Transverse colon (tissue), 3 donors: ENCODE data around the gene AKAP4.

Experiments used
- POLR2A ChIP-seq: fragments of 450-650 bp; IDR thresholded peaks from one replicate; pipeline ENCODE4 v1.6.1; 2016; ENCODE audit warnings: antibody characterized with exemption, mild to moderate bottlenecking, moderate library complexity
- TF ChIP-seq, protein P1 (sequence below), 5 experiments: fragments of 200-600 bp in 3 of 5; fragments of 450-650 bp in 2 of 5; sonication (generic) in 3 of 5; IDR thresholded peaks; 1 replicate in 2 of 5; 2 replicates in 3 of 5; pipeline ENCODE4 v1.5.1; 2016 to 2017; ENCODE audit warnings: antibody characterized with exemption in 5 of 5, inconsistent platforms in 3 of 5, mild to moderate bottlenecking in 2 of 5, moderate library complexity in 1 of 5

DNA sequence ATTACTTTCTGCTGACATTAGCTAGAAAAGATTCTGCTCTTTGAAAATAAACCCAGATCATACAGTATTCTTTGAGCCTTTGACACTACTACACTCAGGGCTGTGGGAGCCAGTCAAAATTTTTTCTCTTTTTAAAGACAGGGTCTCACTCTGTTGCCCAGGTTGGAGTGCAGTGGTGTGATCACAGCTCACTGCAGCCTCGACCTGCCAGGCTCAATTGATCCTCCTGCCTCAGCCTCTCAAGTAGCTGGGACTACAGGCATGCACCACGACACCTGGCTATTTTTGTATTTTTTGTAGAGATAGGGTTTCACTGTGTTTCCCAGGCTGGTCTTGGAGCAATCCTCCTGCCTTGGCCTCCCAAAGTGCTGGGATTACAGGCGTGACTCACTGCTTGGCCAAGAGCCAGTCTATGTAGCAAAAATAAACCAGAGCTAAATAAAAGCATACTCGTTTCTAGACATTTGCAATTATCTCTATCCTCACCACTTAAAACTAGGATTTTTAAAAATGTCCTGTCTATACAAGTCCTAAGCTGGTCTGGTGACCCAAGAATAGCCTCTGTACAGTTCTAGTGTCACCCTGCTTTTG is 43.2 kb downstream of the AKAP4 start:
- TF ChIP-seq, protein P1, sequence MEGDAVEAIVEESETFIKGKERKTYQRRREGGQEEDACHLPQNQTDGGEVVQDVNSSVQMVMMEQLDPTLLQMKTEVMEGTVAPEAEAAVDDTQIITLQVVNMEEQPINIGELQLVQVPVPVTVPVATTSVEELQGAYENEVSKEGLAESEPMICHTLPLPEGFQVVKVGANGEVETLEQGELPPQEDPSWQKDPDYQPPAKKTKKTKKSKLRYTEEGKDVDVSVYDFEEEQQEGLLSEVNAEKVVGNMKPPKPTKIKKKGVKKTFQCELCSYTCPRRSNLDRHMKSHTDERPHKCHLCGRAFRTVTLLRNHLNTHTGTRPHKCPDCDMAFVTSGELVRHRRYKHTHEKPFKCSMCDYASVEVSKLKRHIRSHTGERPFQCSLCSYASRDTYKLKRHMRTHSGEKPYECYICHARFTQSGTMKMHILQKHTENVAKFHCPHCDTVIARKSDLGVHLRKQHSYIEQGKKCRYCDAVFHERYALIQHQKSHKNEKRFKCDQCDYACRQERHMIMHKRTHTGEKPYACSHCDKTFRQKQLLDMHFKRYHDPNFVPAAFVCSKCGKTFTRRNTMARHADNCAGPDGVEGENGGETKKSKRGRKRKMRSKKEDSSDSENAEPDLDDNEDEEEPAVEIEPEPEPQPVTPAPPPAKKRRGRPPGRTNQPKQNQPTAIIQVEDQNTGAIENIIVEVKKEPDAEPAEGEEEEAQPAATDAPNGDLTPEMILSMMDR (IDR thresholded peaks at IDR 0.05), result no peak
- no peak for TF ChIP-seq POLR2A
